MM.1S (cell line): ENCODE measurements around the gene KRTAP6-2.

ENCODE experiments used
- EZH2phosphoT487 ChIP-seq: fragments of 300-600 bp; sonication (generic); IDR thresholded peaks from 2 replicates; pipeline ENCODE4 v1.6.1; 2018; ENCODE audit warnings: antibody characterized with exemption, low read length
- TF ChIP-seq, protein P1 (sequence below): fragments of 300-600 bp; sonication (generic); IDR thresholded peaks from 2 replicates; pipeline ENCODE4 v1.5.1; 2016; ENCODE audit warnings: antibody characterized with exemption, low read length, mixed read lengths

DNA sequence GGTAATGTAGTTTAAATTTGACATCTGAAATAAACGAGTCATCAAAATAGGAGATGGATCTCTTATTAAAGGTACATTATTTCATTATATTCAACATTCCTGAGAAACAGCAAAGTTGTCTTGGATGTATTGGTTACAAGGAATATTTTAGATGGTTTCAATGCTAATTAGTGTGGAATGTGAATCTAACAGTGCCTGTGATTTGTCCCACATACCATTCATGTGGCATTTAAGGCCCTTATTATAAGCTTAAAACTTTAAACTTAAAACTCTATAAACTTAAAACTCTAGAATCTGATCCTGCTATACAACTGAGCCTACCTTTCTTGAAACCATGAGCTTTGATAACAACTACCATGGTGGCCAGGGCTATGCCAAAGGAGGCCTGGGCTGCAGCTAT is 2.1 kb upstream of the KRTAP6-2 start, which contains the start of gene KRTAP22-1:
- TF ChIP-seq, protein P1, sequence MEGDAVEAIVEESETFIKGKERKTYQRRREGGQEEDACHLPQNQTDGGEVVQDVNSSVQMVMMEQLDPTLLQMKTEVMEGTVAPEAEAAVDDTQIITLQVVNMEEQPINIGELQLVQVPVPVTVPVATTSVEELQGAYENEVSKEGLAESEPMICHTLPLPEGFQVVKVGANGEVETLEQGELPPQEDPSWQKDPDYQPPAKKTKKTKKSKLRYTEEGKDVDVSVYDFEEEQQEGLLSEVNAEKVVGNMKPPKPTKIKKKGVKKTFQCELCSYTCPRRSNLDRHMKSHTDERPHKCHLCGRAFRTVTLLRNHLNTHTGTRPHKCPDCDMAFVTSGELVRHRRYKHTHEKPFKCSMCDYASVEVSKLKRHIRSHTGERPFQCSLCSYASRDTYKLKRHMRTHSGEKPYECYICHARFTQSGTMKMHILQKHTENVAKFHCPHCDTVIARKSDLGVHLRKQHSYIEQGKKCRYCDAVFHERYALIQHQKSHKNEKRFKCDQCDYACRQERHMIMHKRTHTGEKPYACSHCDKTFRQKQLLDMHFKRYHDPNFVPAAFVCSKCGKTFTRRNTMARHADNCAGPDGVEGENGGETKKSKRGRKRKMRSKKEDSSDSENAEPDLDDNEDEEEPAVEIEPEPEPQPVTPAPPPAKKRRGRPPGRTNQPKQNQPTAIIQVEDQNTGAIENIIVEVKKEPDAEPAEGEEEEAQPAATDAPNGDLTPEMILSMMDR: no peak
- TF ChIP-seq EZH2phosphoT487: no peak
